ENCODE measurements around the gene ABL2.

ABL2 gene

GRCh38 chr1:179107706-179108629 lies 121.5 kb downstream of the ABL2 start:
- TF ChIP-seq CTCF (conservative IDR thresholded peaks at IDR 0.05; ENCODE audit: low read length): no peak
- no peak overlapping the region for H3K4me3 ChIP-seq (ENCODE audit: low read length)

GRCh38 chr1:179105393-179105792 lies 124.1 kb downstream of the ABL2 start:
- DNase-seq (ENCODE audit: low read depth): no peak
- TF ChIP-seq CTCF (conservative IDR thresholded peaks at IDR 0.05; ENCODE audit: low read length): peak; percentile 40
- no peak overlapping the region for H3K4me3 ChIP-seq (ENCODE audit: low read length)

More at GRCh38 chr1:179107706-179108629, 121.5 kb downstream of the ABL2 start:
- no peak for DNase-seq (ENCODE audit: low read depth)

GRCh38 chr1:179104611-179105250 lies 124.7 kb downstream of the ABL2 start:
- TF ChIP-seq CTCF (conservative IDR thresholded peaks at IDR 0.05; ENCODE audit: low read length): no peak
- H3K4me3 ChIP-seq (ENCODE audit: low read length): no peak overlapping the region

GRCh38 chr1:179103999-179104398 lies 125.5 kb downstream of the ABL2 start:
- no peak for DNase-seq (ENCODE audit: low read depth)
- H3K4me3 ChIP-seq (ENCODE audit: low read length): no peak overlapping the region
- TF ChIP-seq CTCF (conservative IDR thresholded peaks at IDR 0.05; ENCODE audit: low read length): no peak

More at GRCh38 chr1:179104611-179105250, 124.7 kb downstream of the ABL2 start:
- no peak for DNase-seq (ENCODE audit: low read depth)

- H3K4me3 ChIP-seq (ENCODE audit: low read length): no peak overlapping the region
- no peak for DNase-seq (ENCODE audit: low read depth)
- no peak for TF ChIP-seq CTCF (conservative IDR thresholded peaks at IDR 0.05; ENCODE audit: low read length)
These were observed 127.9 kb downstream of the ABL2 start for GRCh38 chr1:179101566-179101965.

GRCh38 chr1:179099891-179100290 lies 129.6 kb downstream of the ABL2 start:
- TF ChIP-seq CTCF (conservative IDR thresholded peaks at IDR 0.05; ENCODE audit: low read length): no peak
- no peak overlapping the region for H3K4me3 ChIP-seq (ENCODE audit: low read length)
- no peak for DNase-seq (ENCODE audit: low read depth)

All from AG10803 (cell line).